Measurements from ENCODE around the gene RNF167. TPM values are rescaled to one million over a fixed set of nuclear protein-coding genes. Genes with fewer than 3 reads are reported as not detected.
"Not testable (repeated sequence)": the region's sequence is repeated elsewhere in the genome, so short reads cannot be mapped to it uniquely, and the experiment has no call there.

The RNF167 gene
- total RNA-seq, 2 experiments from 2014 or later: 165 to 166 TPM

- no peak overlapping the region for H3K4me3 Mint-ChIP-seq
- H3K27me3 Mint-ChIP-seq: no peaks in the 10 kb centered on the region
- DNase-seq: no peak
- no peaks in the 10 kb centered on the region for H3K4me1 Mint-ChIP-seq
- peaks cover 2% of the 10 kb centered on the region for H3K36me3 Mint-ChIP-seq
- H3K9me3 Mint-ChIP-seq: no peaks in the 10 kb centered on the region
- H3K27ac Mint-ChIP-seq: no peak overlapping the region
Measured at GRCh38 chr17:4920351-4921048, 19.6 kb upstream of the RNF167 start.

- no peaks in the 10 kb centered on the region for H3K27me3 Mint-ChIP-seq
- H3K27ac Mint-ChIP-seq: no peak overlapping the region
- no peaks in the 10 kb centered on the region for H3K9me3 Mint-ChIP-seq
- no peaks in the 10 kb centered on the region for H3K4me1 Mint-ChIP-seq
- H3K36me3 Mint-ChIP-seq: peaks cover 2% of the 10 kb centered on the region
- no peak overlapping the region for H3K4me3 Mint-ChIP-seq
- DNase-seq: no peak
Measured at GRCh38 chr17:4921320-4921719, 18.7 kb upstream of the RNF167 start.

GRCh38 chr17:4926577-4927335, 13.3 kb upstream of the RNF167 start:
- not testable (repeated sequence) for H3K36me3 Mint-ChIP-seq, DNase-seq, H3K27ac Mint-ChIP-seq, H3K9me3 Mint-ChIP-seq, H3K27me3 Mint-ChIP-seq, H3K4me1 Mint-ChIP-seq, H3K4me3 Mint-ChIP-seq

GRCh38 chr17:4928881-4929280, 11.2 kb upstream of the RNF167 start:
- Mint-ChIP-seq H3K36me3 (peaks cover 13% of the 10 kb centered on the region), H3K9me3 (no peaks in the 10 kb centered on the region), H3K4me1 (peaks cover 7% of the 10 kb centered on the region), H3K27me3 (peaks cover 6% of the 10 kb centered on the region), H3K4me3 (no peak overlapping the region), H3K27ac (no peak overlapping the region)
- no peak for DNase-seq

- peaks cover 10% of the 10 kb centered on the region for H3K27me3 Mint-ChIP-seq
- no peaks in the 10 kb centered on the region for H3K9me3 Mint-ChIP-seq
- no peak for DNase-seq
- peaks cover 10% of the 10 kb centered on the region for H3K36me3 Mint-ChIP-seq
- H3K4me3 Mint-ChIP-seq: no peak within 1 kb of the TSS
- peak within 1 kb of the TSS; percentile 23 for H3K27ac Mint-ChIP-seq
- peaks cover 22% of the 10 kb centered on the region for H3K4me1 Mint-ChIP-seq
Measured at GRCh38 chr17:4931963-4932362, 8.1 kb upstream of the RNF167 start, which contains the start of gene GP1BA. TSS of gene GP1BA (plus strand) at chr17:4932277. CDS start at chr17:4932605, 328 bp downstream.

GRCh38 chr17:4932756-4933155, 7.3 kb upstream of the RNF167 start:
- Mint-ChIP-seq H3K27me3 (peaks cover 10% of the 10 kb centered on the region), H3K27ac (peak overlapping the region; percentile 23), H3K9me3 (no peaks in the 10 kb centered on the region), H3K36me3 (peaks cover 10% of the 10 kb centered on the region), H3K4me1 (peaks cover 22% of the 10 kb centered on the region), H3K4me3 (no peak overlapping the region)
- no peak for DNase-seq

- Mint-ChIP-seq H3K4me1 (peaks cover 28% of the 10 kb centered on the region), H3K27me3 (peaks cover 10% of the 10 kb centered on the region), H3K36me3 (peaks cover 18% of the 10 kb centered on the region), H3K27ac (peak overlapping the region; percentile 26), H3K4me3 (no peak overlapping the region), H3K9me3 (no peaks in the 10 kb centered on the region)
- DNase-seq: no peak
Measured at GRCh38 chr17:4933646-4934045, 6.4 kb upstream of the RNF167 start.

GRCh38 chr17:4934173-4934979, 5.7 kb upstream of the RNF167 start:
- no peak for DNase-seq
- Mint-ChIP-seq H3K9me3 (no peaks in the 10 kb centered on the region), H3K27ac (peak overlapping the region; percentile 26), H3K27me3 (peaks cover 10% of the 10 kb centered on the region), H3K4me3 (no peak overlapping the region), H3K36me3 (peaks cover 21% of the 10 kb centered on the region), H3K4me1 (peaks cover 32% of the 10 kb centered on the region)

- H3K27me3 Mint-ChIP-seq: peaks cover 10% of the 10 kb centered on the region
- no peak overlapping the region for H3K4me3 Mint-ChIP-seq
- no peaks in the 10 kb centered on the region for H3K9me3 Mint-ChIP-seq
- peaks cover 28% of the 10 kb centered on the region for H3K36me3 Mint-ChIP-seq
- H3K4me1 Mint-ChIP-seq: peaks cover 32% of the 10 kb centered on the region
- no peak overlapping the region for H3K27ac Mint-ChIP-seq
- no peak for DNase-seq
Measured at GRCh38 chr17:4935650-4936049, 4.4 kb upstream of the RNF167 start.

- Mint-ChIP-seq H3K27ac (peak overlapping the region; percentile 2), H3K4me3 (no peak overlapping the region), H3K4me1 (peaks cover 32% of the 10 kb centered on the region), H3K9me3 (no peaks in the 10 kb centered on the region), H3K27me3 (peaks cover 10% of the 10 kb centered on the region), H3K36me3 (peaks cover 33% of the 10 kb centered on the region)
- no peak for DNase-seq
Measured at GRCh38 chr17:4936436-4936835, 3.6 kb upstream of the RNF167 start.

GRCh38 chr17:4937553-4937952, 2.5 kb upstream of the RNF167 start:
- peaks cover 38% of the 10 kb centered on the region for H3K4me1 Mint-ChIP-seq
- H3K27ac Mint-ChIP-seq: no peak overlapping the region
- no peak for DNase-seq

GRCh38 chr17:4938069-4938491, 2.0 kb upstream of the RNF167 start:
- peak overlapping the region; percentile 66 for H3K27ac Mint-ChIP-seq

More at GRCh38 chr17:4937553-4937952, 2.5 kb upstream of the RNF167 start:
- peaks cover 10% of the 10 kb centered on the region for H3K27me3 Mint-ChIP-seq
- H3K9me3 Mint-ChIP-seq: no peaks in the 10 kb centered on the region
- H3K4me3 Mint-ChIP-seq: no peak overlapping the region
- H3K36me3 Mint-ChIP-seq: peaks cover 44% of the 10 kb centered on the region

GRCh38 chr17:4938688-4939545, 1.2 kb upstream of the RNF167 start:
- Mint-ChIP-seq H3K9me3 (no peaks in the 10 kb centered on the region), H3K27me3 (peaks cover 3% of the 10 kb centered on the region), H3K4me1 (peaks cover 47% of the 10 kb centered on the region), H3K27ac (peak overlapping the region; percentile 99), H3K4me3 (peak overlapping the region; percentile 97), H3K36me3 (peaks cover 51% of the 10 kb centered on the region)
- DNase-seq: no peak

More at GRCh38 chr17:4938069-4938491, 2.0 kb upstream of the RNF167 start:
- peaks cover 48% of the 10 kb centered on the region for H3K36me3 Mint-ChIP-seq
- H3K9me3 Mint-ChIP-seq: no peaks in the 10 kb centered on the region
- H3K4me1 Mint-ChIP-seq: peaks cover 43% of the 10 kb centered on the region
- H3K4me3 Mint-ChIP-seq: peak overlapping the region; percentile 97
- no peak for DNase-seq
- peaks cover 6% of the 10 kb centered on the region for H3K27me3 Mint-ChIP-seq

GRCh38 chr17:4939546-4939795, 597 bp upstream of the RNF167 start:
- Mint-ChIP-seq H3K36me3 (peaks cover 56% of the 10 kb centered on the region), H3K27me3 (peaks cover 4% of the 10 kb centered on the region), H3K4me1 (peaks cover 47% of the 10 kb centered on the region), H3K27ac (peak overlapping the region; percentile 99), H3K9me3 (no peaks in the 10 kb centered on the region), H3K4me3 (peak overlapping the region; percentile 97)
- no peak for DNase-seq

All from activated naive CD8-positive, alpha-beta T cell treated with anti-CD3 and anti-CD28 coated beads for 36 hours (primary cell).